GM21723 (cell line): ENCODE data around the gene PLAC9.

Experiments
- ATAC-seq: cut with Tn5 transposase; IDR thresholded peaks from one replicate; pipeline ENCODE4 v1.9.1; 2021; ENCODE audit warnings: mild to moderate bottlenecking, moderate library complexity; ENCODE audit not compliant: unreplicated experiment

PLAC9 gene

GRCh38 chr10:80159166-80159873 lies 26.8 kb downstream of the PLAC9 start:
- no peak for ATAC-seq

GRCh38 chr10:80160361-80161320 lies 28.1 kb downstream of the PLAC9 start:
- no peak for ATAC-seq

GRCh38 chr10:80161321-80162083 lies 29.0 kb downstream of the PLAC9 start:
- ATAC-seq: no peak

- no peak for ATAC-seq
Measured at GRCh38 chr10:80163741-80164341, 31.3 kb downstream of the PLAC9 start.

- no peak for ATAC-seq
Measured at GRCh38 chr10:80164596-80164995, 32.1 kb downstream of the PLAC9 start.

- ATAC-seq: no peak
Measured at GRCh38 chr10:80165173-80165572, 32.6 kb downstream of the PLAC9 start.

GRCh38 chr10:80166581-80167470 lies 34.3 kb downstream of the PLAC9 start:
- no peak for ATAC-seq

GRCh38 chr10:80167471-80168161 lies 35.1 kb downstream of the PLAC9 start:
- ATAC-seq: no peak

GRCh38 chr10:80168162-80168511 lies 35.6 kb downstream of the PLAC9 start:
- no peak for ATAC-seq

GRCh38 chr10:80168679-80169380 lies 36.3 kb downstream of the PLAC9 start:
- peak; percentile 46 for ATAC-seq

- no peak for ATAC-seq
Measured at GRCh38 chr10:80170026-80170425, 37.5 kb downstream of the PLAC9 start.

GRCh38 chr10:80170641-80171040 lies 38.1 kb downstream of the PLAC9 start:
- no peak for ATAC-seq

- ATAC-seq: no peak
Measured at GRCh38 chr10:80171248-80171660, 38.7 kb downstream of the PLAC9 start.

- no peak for ATAC-seq
Measured at GRCh38 chr10:80172896-80173295, 40.4 kb downstream of the PLAC9 start.

GRCh38 chr10:80173466-80173865 lies 40.9 kb downstream of the PLAC9 start:
- ATAC-seq: no peak

GRCh38 chr10:80174641-80175395 lies 42.3 kb downstream of the PLAC9 start:
- ATAC-seq: no peak

- no peak for ATAC-seq
Measured at GRCh38 chr10:80176526-80176925, 44.0 kb downstream of the PLAC9 start.
